Endothelial cell of umbilical vein (primary cell): ENCODE results near the gene DEFB123.

Experiments
- CTCF ChIP-seq, 2 donors: IDR thresholded peaks; 1 replicate in 1 of 2; 2 replicates in 1 of 2; pipeline ENCODE4 v1.5.1; 2011; ENCODE audit warnings: low read length in 2 of 2, mild to moderate bottlenecking in 2 of 2, moderate library complexity in 2 of 2, control low read depth in 1 of 2, inconsistent platforms in 1 of 2, low read depth in 1 of 2; ENCODE audit not compliant: insufficient read depth in 1 of 2; ENCODE audit errors: extremely low read depth in 1 of 2
- EZH2 ChIP-seq: IDR thresholded peaks from 2 replicates; pipeline ENCODE4 v1.6.1; 2012; ENCODE audit warnings: borderline replicate concordance, low read depth, mild to moderate bottlenecking, moderate library complexity, low read length, inconsistent platforms; ENCODE audit not compliant: severe bottlenecking
- FOS ChIP-seq: IDR thresholded peaks from 2 replicates; pipeline ENCODE4 v1.6.1; 2011; ENCODE audit warnings: mild to moderate bottlenecking, low read length, moderate library complexity, borderline replicate concordance; ENCODE audit not compliant: insufficient read depth
- JUN ChIP-seq: IDR thresholded peaks from 2 replicates; pipeline ENCODE4 v1.6.1; 2011; ENCODE audit warnings: borderline replicate concordance, low read depth; ENCODE audit not compliant: insufficient read length, insufficient read depth
- MAX ChIP-seq: IDR thresholded peaks from 2 replicates; pipeline ENCODE4 v1.6.1; 2011; ENCODE audit not compliant: insufficient read depth, insufficient read length
- POLR2A ChIP-seq: IDR thresholded peaks from 2 replicates; pipeline ENCODE4 v1.6.1; 2012; ENCODE audit warnings: low read depth, mild to moderate bottlenecking, control low read depth, low read length
- POLR2AphosphoS5 ChIP-seq: IDR thresholded peaks from 2 replicates; pipeline ENCODE4 v1.6.1; 2012; ENCODE audit warnings: low read depth, mild to moderate bottlenecking, control low read depth, low read length, moderate library complexity; ENCODE audit not compliant: insufficient read depth

GRCh38 chr20:31430568-31431115 is 9.8 kb upstream of the DEFB123 start:
- no peak for TF ChIP-seq CTCF (IDR thresholded peaks at IDR 0.05; ENCODE audit: extremely low read depth in 1 of 2, insufficient read depth in 1 of 2, low read depth in 1 of 2, low read length in 2 of 2)
- no peak for TF ChIP-seq FOS
- TF ChIP-seq MAX, result no peak
- no peak for TF ChIP-seq POLR2A
- TF ChIP-seq EZH2, result no peak
- TF ChIP-seq JUN, result no peak
- no peak for TF ChIP-seq POLR2AphosphoS5
